Medulla oblongata (tissue), 1 donor: ENCODE data around the gene RNF32.
"Not testable (repeated sequence)": the region's sequence is repeated elsewhere in the genome, so short reads cannot be mapped to it uniquely, and the experiment has no call there.

ENCODE experiments used
- DNase-seq: peaks from one replicate; pipeline ENCODE4 v3.0.0-alpha.2; 2015; ENCODE audit errors: extremely low spot score

The RNF32 gene

GRCh38 chr7:156675721-156676120 is 35.1 kb downstream of the RNF32 start:
- DNase-seq = no peak

- no peak for DNase-seq
These were observed 35.7 kb downstream of the RNF32 start for GRCh38 chr7:156676263-156676662.

DNA sequence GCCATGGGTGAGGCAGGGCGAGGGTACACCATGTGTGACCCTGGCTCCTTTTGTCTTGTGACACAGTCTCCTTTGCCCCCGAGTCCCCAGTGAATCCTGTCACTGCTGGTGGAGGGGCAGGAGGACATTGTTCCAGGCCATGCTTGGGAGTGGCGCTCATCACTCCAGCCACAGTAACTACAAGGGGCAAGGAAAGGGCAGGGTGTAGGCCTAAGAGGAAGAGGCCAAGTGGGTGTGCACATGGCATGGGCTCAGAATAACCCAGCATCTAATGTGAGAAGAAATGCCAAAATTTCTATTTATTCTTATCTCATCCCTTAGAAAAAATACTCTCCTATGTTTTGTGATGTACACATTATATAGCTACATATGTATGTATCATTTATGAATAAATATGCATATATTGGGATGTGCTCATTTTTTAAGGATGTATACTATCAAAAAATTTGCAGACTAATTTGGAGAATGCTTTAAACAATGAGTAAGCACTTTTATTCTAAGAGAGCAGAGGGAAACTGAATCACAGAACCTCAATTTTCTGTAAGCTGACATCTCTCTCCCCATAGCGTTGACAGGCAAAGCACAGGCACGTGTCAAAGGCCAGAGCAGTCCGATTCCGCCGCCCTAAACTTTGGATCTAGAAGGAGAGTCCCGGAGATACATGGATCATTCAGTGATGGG is 36.9 kb downstream of the RNF32 start:
- no peak for DNase-seq

GRCh38 chr7:156680281-156680680 is 39.7 kb downstream of the RNF32 start:
- DNase-seq = no peak

DNA sequence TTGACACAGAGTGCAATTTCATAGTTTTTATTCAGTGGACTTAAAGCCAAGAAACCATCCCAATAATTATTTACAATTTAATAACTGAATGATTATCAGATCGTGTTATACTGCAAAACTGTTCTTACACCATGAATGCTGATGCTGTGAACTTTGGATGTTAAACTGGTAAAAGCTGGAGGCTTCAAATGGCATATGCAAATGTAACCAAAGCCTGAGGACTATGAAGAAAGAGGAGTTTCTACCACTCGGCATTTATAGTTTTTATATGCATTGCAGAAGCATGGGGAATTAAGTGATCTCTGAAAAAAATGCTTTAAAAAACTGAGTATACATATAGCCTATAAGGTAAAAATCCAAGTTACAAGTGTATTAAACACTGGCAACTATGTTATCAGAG is 42.4 kb downstream of the RNF32 start:
- DNase-seq = no peak

- no peak for DNase-seq
These were observed 43.7 kb downstream of the RNF32 start for GRCh38 chr7:156684251-156684650.

DNA sequence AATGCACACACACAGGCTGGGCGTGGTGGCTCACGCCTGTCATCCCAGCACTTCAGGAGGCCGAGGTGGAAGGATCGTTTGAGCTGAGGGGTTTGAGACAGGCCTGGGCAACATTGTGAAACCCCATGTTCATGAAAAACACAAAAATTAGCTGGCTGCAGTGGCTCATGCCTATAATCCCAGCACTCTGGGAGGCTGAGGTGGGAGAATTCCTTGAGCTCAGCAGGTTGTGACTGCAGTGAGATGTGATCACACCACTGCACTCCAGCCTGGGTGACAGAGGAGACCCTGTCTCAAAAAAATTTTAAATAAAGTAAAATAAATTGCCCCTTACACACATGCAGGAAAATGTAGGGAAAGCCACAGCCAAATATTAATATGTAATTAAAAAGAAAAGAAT is 44.1 kb downstream of the RNF32 start:
- no peak for DNase-seq

GRCh38 chr7:156691764-156692163 is 51.2 kb downstream of the RNF32 start:
- no peak for DNase-seq

GRCh38 chr7:156692849-156693248 is 52.3 kb downstream of the RNF32 start:
- no peak for DNase-seq

- DNase-seq = peak; percentile 2
These were observed 53.1 kb downstream of the RNF32 start for GRCh38 chr7:156693627-156694026.

- not testable (repeated sequence) for DNase-seq
These were observed 56.7 kb downstream of the RNF32 start for GRCh38 chr7:156697283-156697682.

DNA sequence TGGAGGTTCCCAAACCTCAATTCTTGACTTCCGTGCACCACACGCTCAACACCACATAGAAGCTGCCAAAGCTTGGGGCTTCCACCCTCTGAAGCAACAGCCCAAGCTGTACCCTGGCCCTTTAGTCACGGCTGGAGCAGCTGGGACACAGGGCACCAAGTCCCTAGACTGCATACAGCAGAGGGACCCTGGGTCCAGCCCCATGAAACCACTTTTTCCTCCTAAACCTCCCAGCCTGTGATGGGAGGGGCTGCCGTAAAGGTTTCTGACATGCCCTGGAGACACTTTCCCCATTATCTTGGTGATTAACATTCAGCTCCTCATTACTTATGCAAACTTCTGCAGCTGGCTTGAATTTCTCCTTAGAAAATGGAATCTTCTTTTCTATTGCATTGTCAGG is 57.9 kb downstream of the RNF32 start:
- not testable (repeated sequence) for DNase-seq

DNA sequence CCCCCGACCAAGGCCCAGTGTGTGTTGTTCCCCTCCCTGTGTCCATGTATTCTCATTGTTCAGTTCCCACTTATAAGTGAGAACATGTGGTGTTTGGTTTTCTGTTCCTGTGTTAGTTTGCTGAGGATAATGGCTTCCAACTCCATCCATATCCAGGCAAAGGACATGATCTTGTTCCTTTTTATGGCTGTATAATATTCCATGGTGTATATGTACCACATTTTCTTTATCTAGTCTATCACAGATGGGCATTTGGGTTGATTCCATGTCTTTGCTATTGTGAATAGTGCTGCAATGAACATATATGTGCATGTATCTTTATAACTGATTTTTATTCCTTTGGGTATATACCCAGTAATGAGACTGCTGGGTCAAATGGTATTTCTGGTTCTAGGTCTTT is 61.2 kb downstream of the RNF32 start:
- not testable (repeated sequence) for DNase-seq

DNA sequence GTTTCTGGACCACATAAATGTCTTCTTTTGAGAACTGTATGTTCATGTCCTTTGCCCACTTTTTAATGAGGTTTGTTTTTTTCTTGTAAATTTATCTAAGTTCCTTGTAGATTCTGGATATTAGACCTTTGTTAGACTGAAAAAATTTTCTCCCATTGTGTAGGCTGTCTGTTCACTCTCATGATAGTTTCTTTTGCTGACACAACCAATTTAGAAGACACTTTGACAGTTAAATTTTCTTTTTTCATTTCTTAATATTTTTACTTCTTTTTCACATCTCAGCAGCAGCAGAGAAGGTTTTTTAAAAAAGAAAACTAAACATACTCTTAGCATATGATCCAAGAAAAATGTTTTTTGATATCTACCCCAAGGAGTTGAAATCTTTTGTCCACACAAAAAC is 61.8 kb downstream of the RNF32 start:
- DNase-seq = no peak

DNA sequence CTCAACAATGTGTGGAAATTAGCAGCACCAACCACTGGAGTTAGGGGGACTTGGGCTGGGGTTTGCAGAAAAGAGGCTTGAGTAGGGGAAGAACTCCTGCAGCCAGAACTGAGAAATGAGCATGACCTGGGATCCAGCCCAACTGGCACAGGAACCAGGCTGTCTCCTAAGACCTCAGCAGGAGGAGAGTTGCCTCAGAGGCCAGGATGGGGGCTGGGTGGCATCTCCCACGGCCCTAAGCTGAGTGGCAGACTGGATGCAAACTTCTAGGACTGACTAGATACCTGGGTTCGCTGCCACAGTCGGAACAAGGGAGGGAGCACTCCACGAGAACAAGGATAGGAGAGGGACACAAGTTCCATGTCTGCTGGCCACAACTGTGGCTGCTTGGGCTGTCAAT is 62.6 kb downstream of the RNF32 start:
- peak; percentile 4 for DNase-seq

DNA sequence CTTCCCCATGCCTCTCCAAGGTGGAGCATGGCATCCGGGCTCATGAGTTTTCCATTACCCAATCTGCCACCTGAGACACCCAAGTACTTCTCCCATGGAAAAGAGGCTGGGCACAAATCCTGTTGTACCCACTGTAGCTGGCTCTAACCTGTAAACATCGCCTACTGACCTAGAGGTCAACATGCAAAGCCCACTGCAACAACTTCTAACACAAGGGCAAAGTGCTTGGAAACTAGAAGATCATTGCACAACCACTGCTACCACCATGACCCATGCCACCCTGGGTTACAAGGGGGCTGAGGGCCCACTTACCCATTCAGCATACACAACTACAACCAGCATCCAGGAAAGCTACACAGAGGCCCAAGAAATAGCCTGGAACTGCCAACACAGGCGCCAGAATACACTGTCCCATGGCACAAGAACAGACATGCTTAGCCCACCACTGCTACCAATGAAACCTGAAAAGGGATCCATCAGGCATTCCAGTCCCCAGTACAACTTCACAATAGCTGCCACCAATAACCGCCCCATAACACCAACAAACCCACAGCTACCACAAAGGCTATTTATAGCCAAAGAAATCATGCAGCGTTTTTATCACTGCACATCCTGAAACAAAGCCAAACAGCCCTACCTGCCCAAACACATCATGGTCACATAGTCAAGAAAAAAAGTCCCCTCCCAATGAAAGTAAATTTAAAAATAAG is 63.4 kb downstream of the RNF32 start:
- no peak for DNase-seq

DNA sequence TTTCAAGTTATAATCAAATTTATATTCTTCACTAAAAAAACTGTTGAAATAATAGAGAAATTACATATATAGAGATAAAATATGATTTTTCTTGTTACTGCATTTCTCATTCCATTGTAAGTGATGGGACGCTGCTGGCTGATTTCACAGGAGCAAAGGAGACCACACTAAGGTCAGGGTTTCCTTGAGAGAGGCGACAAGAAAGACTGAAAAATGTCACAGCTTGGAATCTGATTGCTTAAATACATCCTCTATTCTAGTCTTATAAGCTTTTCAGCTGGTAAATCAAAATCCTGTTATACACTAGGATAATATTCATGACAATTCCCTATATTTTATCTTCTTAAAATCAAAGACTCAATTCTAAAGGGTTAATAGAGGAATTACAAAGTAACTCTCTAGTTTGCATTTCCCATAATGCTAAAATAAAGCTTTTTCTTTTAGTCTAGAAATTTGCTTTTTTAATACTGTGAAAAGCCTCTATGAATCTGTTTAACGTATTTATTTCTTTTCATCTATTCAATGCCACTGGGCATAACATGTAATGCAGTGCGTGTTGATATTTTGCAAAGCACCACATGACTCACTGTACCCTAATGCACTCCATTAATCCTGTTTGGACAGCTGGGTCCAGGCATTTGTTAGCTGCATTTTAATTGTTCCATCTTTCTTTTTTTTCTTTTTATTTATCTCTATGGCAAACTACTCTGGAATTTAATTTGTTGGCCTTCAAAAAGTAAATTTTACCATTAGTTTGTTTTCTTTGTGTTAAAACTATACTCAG is 81.7 kb downstream of the RNF32 start:
- no peak for DNase-seq

GRCh38 chr7:156725073-156725472 is 84.5 kb downstream of the RNF32 start:
- DNase-seq = no peak

GRCh38 chr7:156725936-156726335 is 85.4 kb downstream of the RNF32 start:
- DNase-seq = no peak
